A549 treated with CORT108297 at 1 μM for 4 hours (cell line): ENCODE data around the gene RHBDD3. TPM values are rescaled to one million over a fixed set of nuclear protein-coding genes. Genes with fewer than 3 reads are reported as not detected.

Experiments
- total RNA-seq: library from RNA; stranded (reverse); fragments of 200-300 nt; extraction: Qiagen RNA extraction; gene quantifications from 5 replicates; pipeline ENCODE4 v1.2.3, GENCODE V29; 2022

Gene RHBDD3
- total RNA-seq: 18.0 to 34.3 TPM (median 31.2 TPM) in 5 replicates

DNA sequence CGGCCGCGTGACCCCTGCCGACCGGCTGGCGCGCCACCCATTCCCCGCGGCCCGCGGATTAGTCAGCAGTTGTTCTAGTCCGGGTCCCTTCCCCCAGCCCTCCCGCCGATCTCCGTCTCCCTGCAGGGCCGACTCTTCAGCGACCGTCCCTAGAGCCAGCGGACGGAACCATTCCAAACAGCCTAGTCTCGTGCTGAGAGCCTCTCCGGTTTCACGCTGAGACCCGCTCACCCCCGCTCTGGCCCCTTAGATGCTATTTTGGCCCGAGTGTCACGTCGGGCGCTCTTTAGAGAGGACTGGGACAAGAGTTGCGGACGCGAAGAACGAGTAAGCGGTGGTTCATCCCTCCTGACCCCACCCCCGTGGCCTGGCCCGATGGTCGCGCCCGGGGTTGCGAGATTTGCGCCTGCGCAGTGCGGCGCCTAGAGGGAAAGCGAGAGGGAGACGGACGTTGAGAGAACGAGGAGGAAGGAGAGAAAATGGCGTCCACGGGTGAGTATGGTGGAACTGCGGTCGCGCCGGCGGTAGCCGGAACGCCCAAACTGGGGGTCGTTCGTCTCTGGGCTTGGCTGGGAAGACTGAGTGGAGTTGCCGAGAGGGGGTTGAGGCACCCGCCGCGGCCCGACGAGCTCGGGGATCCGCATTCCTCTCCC is at the start of gene RHBDD3, which contains the start of gene EWSR1:
Gene RHBDD3, minus strand, starts transcription at position 124 of the 653 bp plus-strand sequence. CDS start 2,355 bp downstream, outside the sequence.
Gene EWSR1, plus strand, starts transcription at position 411 of the 653 bp plus-strand sequence. Its CDS starts 69 bp downstream, at position 480.

DNA sequence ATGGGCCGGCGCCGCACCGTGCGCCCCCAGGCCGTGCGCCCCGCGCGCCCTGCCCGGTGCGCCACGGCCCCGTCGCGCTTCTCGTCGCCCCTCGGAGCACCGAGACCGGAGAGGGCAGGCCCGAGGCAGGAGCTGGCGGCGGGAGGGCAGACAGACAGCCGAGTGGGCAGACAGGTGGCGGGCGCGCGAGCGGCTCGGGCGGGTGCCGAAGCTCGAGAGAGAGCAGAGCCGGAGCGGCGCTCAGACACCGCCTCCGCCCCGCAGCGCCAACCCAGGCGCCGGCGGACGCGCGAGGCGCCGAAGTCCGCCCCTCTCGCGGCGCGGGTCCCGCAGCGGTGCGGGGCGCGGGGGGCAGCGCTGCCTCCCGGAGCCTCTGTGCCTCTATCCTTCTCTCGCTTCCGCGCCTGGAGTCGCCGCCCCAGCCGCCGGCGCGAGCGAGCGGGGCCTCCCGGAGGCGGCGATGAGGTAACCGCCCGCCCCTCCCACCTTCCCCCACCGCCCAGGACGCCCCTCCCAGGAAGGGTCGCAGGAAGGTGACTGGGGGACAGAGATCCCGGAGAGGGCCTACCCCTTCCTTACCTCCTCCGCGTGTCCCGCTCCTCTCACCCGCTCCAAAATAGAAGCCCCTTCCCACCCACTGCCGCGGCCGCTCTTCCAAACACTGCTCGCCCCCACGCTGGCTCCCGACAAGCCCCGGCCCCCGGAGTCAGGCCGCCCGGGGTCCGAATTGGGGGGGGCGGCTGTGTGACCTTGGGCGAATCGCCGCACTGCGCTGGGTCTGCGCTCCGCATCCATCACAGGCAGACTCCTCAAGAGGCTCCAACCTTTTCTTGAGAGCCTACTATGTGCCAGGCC is 47.7 kb upstream of the RHBDD3 start, which contains the start of gene RASL10A:
Gene RASL10A, minus strand, starts transcription at position 412 of the 855 bp plus-strand sequence. CDS start 451 bp downstream, outside the sequence.

DNA sequence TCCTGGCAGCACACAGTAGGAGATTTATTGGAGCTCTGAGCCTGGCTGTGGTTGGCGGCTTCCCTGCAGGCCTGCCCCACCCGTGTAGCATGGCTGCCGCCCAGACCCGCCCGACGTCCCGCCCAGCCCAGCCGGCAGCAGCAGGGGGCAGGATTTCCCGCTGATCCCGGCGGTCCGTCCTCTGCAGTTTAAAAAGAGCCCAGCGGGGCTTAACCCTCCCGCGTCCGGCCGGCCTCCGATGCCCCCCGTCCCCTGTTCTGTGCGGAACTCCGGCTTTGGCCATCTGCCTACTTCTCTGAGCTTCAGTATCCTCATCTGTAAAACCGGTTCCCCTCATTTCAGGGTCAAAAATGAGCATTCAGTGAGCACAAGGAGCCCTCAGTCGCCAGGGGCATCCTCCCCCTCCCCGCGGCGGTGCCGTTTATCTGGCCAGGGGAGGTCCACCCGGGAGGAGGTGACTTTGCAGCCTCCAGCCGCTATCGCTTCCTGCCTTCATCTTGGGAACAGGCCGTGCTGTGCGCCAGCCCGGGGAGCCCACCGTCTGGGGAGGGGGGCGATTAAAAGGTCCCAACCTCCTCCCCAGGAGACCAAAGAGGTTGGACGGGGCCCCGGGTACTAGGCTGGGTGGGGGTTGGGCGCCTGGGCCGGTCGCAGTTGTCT is 38.5 kb upstream of the RHBDD3 start, which contains the start of gene GAS2L1:
Gene GAS2L1, plus strand, starts transcription at position 476 of the 660 bp plus-strand sequence. CDS start 1,456 bp downstream, outside the sequence.

Other genes with a start within 250 kb of the RHBDD3 start
- gene C22orf31, start 206.2 kb downstream of the RHBDD3 start, total RNA-seq: not detected in 5 replicates
- 2.5 to 4.6 TPM (median 3.5 TPM) in 5 replicates for gene KREMEN1, start 194.9 kb downstream of the RHBDD3 start, total RNA-seq
- gene EMID1, start 62.1 kb downstream of the RHBDD3 start, total RNA-seq: 0.16 to 0.65 TPM (median 0.33 TPM) in 5 replicates
- gene EWSR1, start 287 bp upstream of the RHBDD3 start, total RNA-seq: 214 to 227 TPM (median 217 TPM) in 5 replicates
- gene GAS2L1, start 38.7 kb upstream of the RHBDD3 start, total RNA-seq: 21.2 to 37.0 TPM (median 34.4 TPM) in 5 replicates
- 0.21 to 0.61 TPM (median 0.37 TPM) in 4 of 5 replicates, not detected in the other for gene RASL10A, start 47.7 kb upstream of the RHBDD3 start, total RNA-seq
- gene AP1B1, start 120.6 kb upstream of the RHBDD3 start, total RNA-seq: 23.8 to 28.3 TPM (median 27.2 TPM) in 5 replicates
- gene RFPL1, start 170.6 kb upstream of the RHBDD3 start, total RNA-seq: not detected in 5 replicates
- gene NEFH, start 212.2 kb upstream of the RHBDD3 start, total RNA-seq: 0.03 to 0.10 TPM (median 0.08 TPM) in 5 replicates